ENCODE results near the gene RSRP1. TPM values are rescaled to one million over a fixed set of nuclear protein-coding genes. Genes with fewer than 3 reads are reported as not detected.
A peak's percentile ranks its signal among the peaks of the same experiment; 100 is the strongest.
"Not testable (repeated sequence)": the region's sequence is repeated elsewhere in the genome, so short reads cannot be mapped to it uniquely, and the experiment has no call there.

Gene RSRP1
- total RNA-seq, 1 experiment from 2014 or later, result 113 TPM

DNA sequence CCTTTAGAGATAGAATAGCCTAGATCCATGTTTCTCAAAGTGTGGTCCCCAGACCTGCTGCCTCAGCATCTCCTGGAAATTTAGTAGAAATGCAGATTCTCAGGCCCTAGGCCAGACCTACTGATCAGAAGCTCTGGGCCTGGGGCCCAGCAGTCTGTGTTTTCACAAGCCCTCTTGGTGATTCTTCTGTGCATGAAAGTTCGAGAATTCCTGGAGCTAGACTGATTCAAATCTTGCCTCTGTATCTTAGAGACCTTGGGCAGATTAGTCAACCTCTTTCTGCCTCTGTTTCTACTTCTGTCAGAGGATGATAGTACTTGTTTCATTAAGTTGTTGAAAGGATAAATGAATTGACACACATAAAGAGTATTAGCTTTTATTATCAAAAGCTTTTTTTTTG is 30.0 kb upstream of the RSRP1 start:
- intact Hi-C loops (cut with micrococcal nuclease; ENCODE audit: unreplicated experiment); H3K27ac ChIP-seq; H3K4me3 ChIP-seq; BruUV-seq (replicated peaks); H3K36me3 ChIP-seq (ENCODE audit: low read depth); CTCF ChIA-PET; H4K20me1 ChIP-seq (ENCODE audit: insufficient read depth); H3K9me2 ChIP-seq (ENCODE audit: insufficient read depth); H2AFZ ChIP-seq; H3F3A ChIP-seq (ENCODE audit: insufficient read depth, low read depth); POLR2A ChIA-PET (ENCODE audit: unreplicated experiment); H3K4me1 ChIP-seq (replicated peaks; ENCODE audit: insufficient read depth); H3K4me2 ChIP-seq; H3K27me3 ChIP-seq (ENCODE audit: insufficient read depth, low read depth); H3K9me3 ChIP-seq (ENCODE audit: insufficient read depth, low read depth); H3K79me2 ChIP-seq (ENCODE audit: low read depth); DNase-seq: not testable (repeated sequence)

DNA sequence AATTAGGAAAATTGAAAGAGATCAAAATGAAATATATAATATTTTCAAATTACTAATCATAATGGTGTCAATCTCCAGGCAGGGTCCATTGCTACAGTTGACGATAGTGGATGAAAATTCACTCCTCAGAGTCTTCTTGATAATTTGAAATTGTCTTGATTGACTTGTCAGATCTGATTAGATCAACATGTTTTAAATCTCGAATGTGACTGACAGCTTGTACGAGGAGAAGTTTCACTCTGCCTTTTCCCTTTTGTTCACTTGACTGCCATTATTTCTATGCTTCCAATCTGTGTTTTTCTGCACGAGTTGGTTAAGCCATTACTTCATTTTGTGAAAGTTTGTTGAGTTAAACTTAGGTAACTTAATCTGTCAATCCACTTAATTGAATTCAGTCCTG is 28.4 kb upstream of the RSRP1 start:
- H3K36me3 ChIP-seq (ENCODE audit: low read depth); H3K4me1 ChIP-seq (replicated peaks; ENCODE audit: insufficient read depth); H3K4me3 ChIP-seq; BruUV-seq (replicated peaks); CTCF ChIA-PET; H3F3A ChIP-seq (ENCODE audit: insufficient read depth, low read depth); H3K9me2 ChIP-seq (ENCODE audit: insufficient read depth); H4K20me1 ChIP-seq (ENCODE audit: insufficient read depth); H3K27me3 ChIP-seq (ENCODE audit: insufficient read depth, low read depth); H3K4me2 ChIP-seq; H3K79me2 ChIP-seq (ENCODE audit: low read depth); POLR2A ChIA-PET (ENCODE audit: unreplicated experiment); H3K27ac ChIP-seq; H3K9me3 ChIP-seq (ENCODE audit: insufficient read depth, low read depth); H2AFZ ChIP-seq; intact Hi-C loops (cut with micrococcal nuclease; ENCODE audit: unreplicated experiment); DNase-seq: not testable (repeated sequence)

DNA sequence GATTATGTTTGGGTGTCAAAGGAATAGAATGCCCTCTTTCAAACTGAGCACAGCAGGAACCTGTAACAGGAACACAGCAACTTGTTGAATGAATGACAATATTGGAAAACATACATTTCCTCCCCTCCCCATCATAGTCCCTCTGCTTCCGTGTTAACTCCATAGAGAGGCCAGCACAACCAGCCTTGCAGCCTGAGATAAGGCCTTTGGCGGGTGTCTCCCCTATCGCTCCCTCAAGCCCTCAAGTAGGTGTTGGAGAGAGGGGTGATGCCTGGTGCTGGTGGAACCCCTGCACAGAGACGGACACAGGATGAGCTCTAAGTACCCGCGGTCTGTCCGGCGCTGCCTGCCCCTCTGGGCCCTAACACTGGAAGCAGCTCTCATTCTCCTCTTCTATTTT is 25.0 kb upstream of the RSRP1 start, which contains the start of gene RHD:
Gene RHD (plus strand): TSS at position 272 of the 400 bp plus-strand sequence. CDS start 39 bp downstream, at position 311.
- H3K4me2 ChIP-seq; H3K27ac ChIP-seq; POLR2A ChIA-PET (ENCODE audit: unreplicated experiment); H3K79me2 ChIP-seq (ENCODE audit: low read depth); H3K4me3 ChIP-seq; H3K27me3 ChIP-seq (ENCODE audit: insufficient read depth, low read depth); H3K9me2 ChIP-seq (ENCODE audit: insufficient read depth); intact Hi-C loops (cut with micrococcal nuclease; ENCODE audit: unreplicated experiment); H3K4me1 ChIP-seq (replicated peaks; ENCODE audit: insufficient read depth); H3F3A ChIP-seq (ENCODE audit: insufficient read depth, low read depth); H3K9me3 ChIP-seq (ENCODE audit: insufficient read depth, low read depth); DNase-seq; CTCF ChIA-PET; BruUV-seq (replicated peaks); H2AFZ ChIP-seq; H4K20me1 ChIP-seq (ENCODE audit: insufficient read depth); H3K36me3 ChIP-seq (ENCODE audit: low read depth): not testable (repeated sequence)

GRCh38 chr1:25268143-25268760 is 21.0 kb upstream of the RSRP1 start:
- CTCF ChIA-PET; H4K20me1 ChIP-seq (ENCODE audit: insufficient read depth); H3F3A ChIP-seq (ENCODE audit: insufficient read depth, low read depth); BruUV-seq (replicated peaks); DNase-seq; H3K9me2 ChIP-seq (ENCODE audit: insufficient read depth); H3K27ac ChIP-seq; intact Hi-C loops (cut with micrococcal nuclease; ENCODE audit: unreplicated experiment); H3K36me3 ChIP-seq (ENCODE audit: low read depth); H3K27me3 ChIP-seq (ENCODE audit: insufficient read depth, low read depth); H3K4me1 ChIP-seq (replicated peaks; ENCODE audit: insufficient read depth); H3K9me3 ChIP-seq (ENCODE audit: insufficient read depth, low read depth); H3K79me2 ChIP-seq (ENCODE audit: low read depth): not testable (repeated sequence)
- peak overlapping the region; percentile 79; the same call in 1 of the 2 replicates for H2AFZ ChIP-seq
- H3K4me2 ChIP-seq, result peak overlapping the region; percentile 69
- POLR2A ChIA-PET (ENCODE audit: unreplicated experiment), result interaction anchor here (0.7 kb wide), 1 partner anchor 19 kb away, joined by 3 read pairs; no protein-coding TSS in a partner anchor
- H3K4me3 ChIP-seq, result peak overlapping the region; percentile 55; the same call in 1 of the 2 replicates

GRCh38 chr1:25267288-25268142 is 20.3 kb upstream of the RSRP1 start:
- peak overlapping the region; percentile 69 for H3K4me2 ChIP-seq
- intact Hi-C loops (cut with micrococcal nuclease; ENCODE audit: unreplicated experiment), result not testable (repeated sequence)

GRCh38 chr1:25266554-25267287 is 19.5 kb upstream of the RSRP1 start:
- H3F3A ChIP-seq (ENCODE audit: insufficient read depth, low read depth); H3K27me3 ChIP-seq (ENCODE audit: insufficient read depth, low read depth); H3K4me1 ChIP-seq (replicated peaks; ENCODE audit: insufficient read depth); H2AFZ ChIP-seq; POLR2A ChIA-PET (ENCODE audit: unreplicated experiment); H3K9me3 ChIP-seq (ENCODE audit: insufficient read depth, low read depth); BruUV-seq (replicated peaks); H3K9me2 ChIP-seq (ENCODE audit: insufficient read depth); H3K79me2 ChIP-seq (ENCODE audit: low read depth); H4K20me1 ChIP-seq (ENCODE audit: insufficient read depth); H3K27ac ChIP-seq; intact Hi-C loops (cut with micrococcal nuclease; ENCODE audit: unreplicated experiment); CTCF ChIA-PET; H3K36me3 ChIP-seq (ENCODE audit: low read depth): not testable (repeated sequence)
- Histone ChIP-seq H3K4me3 (peak overlapping the region; percentile 53), H3K4me2 (peak overlapping the region; percentile 87)
- DNase-seq, result peak in 1 of 2 experiments; percentile 20

More at GRCh38 chr1:25267288-25268142, 20.3 kb upstream of the RSRP1 start:
- H3K9me3 ChIP-seq (ENCODE audit: insufficient read depth, low read depth); H3F3A ChIP-seq (ENCODE audit: insufficient read depth, low read depth); H3K4me1 ChIP-seq (replicated peaks; ENCODE audit: insufficient read depth); H3K36me3 ChIP-seq (ENCODE audit: low read depth); H4K20me1 ChIP-seq (ENCODE audit: insufficient read depth); H3K79me2 ChIP-seq (ENCODE audit: low read depth); H3K9me2 ChIP-seq (ENCODE audit: insufficient read depth); H3K27me3 ChIP-seq (ENCODE audit: insufficient read depth, low read depth); CTCF ChIA-PET: not testable (repeated sequence)
- peak overlapping the region; percentile 79; the same call in 1 of the 2 replicates for H2AFZ ChIP-seq
- POLR2A ChIA-PET (ENCODE audit: unreplicated experiment), result interaction anchor here (0.7 kb wide), 1 partner anchor 19 kb away, joined by 3 read pairs; no protein-coding TSS in a partner anchor
- H3K4me3 ChIP-seq, result peak overlapping the region; percentile 55; the same call in 1 of the 2 replicates
- peak; percentile 46 to 88 for DNase-seq
- TSS peak; percentile 84 for BruUV-seq (replicated peaks)
- 0 out of 2 replicates have a peak overlapping the region, but pooled peaks have one; percentile 47 for H3K27ac ChIP-seq

DNA sequence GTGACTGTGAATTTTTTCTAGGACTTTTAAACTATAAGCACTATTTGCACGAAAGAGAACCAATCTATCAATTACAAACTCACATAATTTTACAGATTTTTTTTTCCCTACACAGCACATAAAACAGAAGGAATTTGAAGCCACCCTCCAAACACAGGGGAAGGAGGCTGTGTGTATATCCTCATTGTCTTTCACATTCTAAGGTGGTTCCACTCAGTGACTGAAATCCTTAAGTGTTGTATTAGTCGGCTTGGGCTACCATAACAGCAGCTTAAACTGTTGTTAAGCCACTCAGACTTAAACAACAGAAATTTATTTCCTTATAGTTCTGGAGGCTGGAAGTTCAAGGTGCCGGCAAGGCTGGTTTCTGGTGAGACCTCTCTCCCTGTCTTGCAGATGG is 13.1 kb upstream of the RSRP1 start:
- H3K79me2 ChIP-seq (ENCODE audit: low read depth); H2AFZ ChIP-seq; H3K9me3 ChIP-seq (ENCODE audit: insufficient read depth, low read depth); H3K36me3 ChIP-seq (ENCODE audit: low read depth); H3F3A ChIP-seq (ENCODE audit: insufficient read depth, low read depth); intact Hi-C loops (cut with micrococcal nuclease; ENCODE audit: unreplicated experiment); POLR2A ChIA-PET (ENCODE audit: unreplicated experiment); BruUV-seq (replicated peaks); H4K20me1 ChIP-seq (ENCODE audit: insufficient read depth); H3K9me2 ChIP-seq (ENCODE audit: insufficient read depth); H3K4me2 ChIP-seq; H3K4me1 ChIP-seq (replicated peaks; ENCODE audit: insufficient read depth); DNase-seq; H3K4me3 ChIP-seq; CTCF ChIA-PET; H3K27me3 ChIP-seq (ENCODE audit: insufficient read depth, low read depth): not testable (repeated sequence)
- 0 out of 2 replicates have a peak overlapping the region, but pooled peaks have one; percentile 19 for H3K27ac ChIP-seq

All from PC-9 (cell line).